Esophagus muscularis mucosa (tissue), 4 donors: ENCODE data around the gene VSX1.

Experiments
- EP300 ChIP-seq: sonication (generic); formaldehyde crosslinking; IDR thresholded peaks from one replicate; pipeline ENCODE4 v1.6.1; 2017; ENCODE audit warnings: antibody characterized with exemption
- POLR2A ChIP-seq: fragments of 450-650 bp; IDR thresholded peaks from one replicate; pipeline ENCODE4 v1.6.1; 2017; ENCODE audit warnings: antibody characterized with exemption, moderate library complexity, mild to moderate bottlenecking, low read depth
- POLR2AphosphoS5 ChIP-seq, 2 donors: sonication (generic); formaldehyde crosslinking; IDR thresholded peaks; one replicate each; pipeline ENCODE4 v1.6.1; 2017; ENCODE audit warnings: antibody characterized with exemption in 2 of 2
- TF ChIP-seq, protein P1 (sequence below), 3 experiments: fragments of 200-600 bp in 2 of 3; fragments of 450-650 bp in 1 of 3; sonication (generic) in 2 of 3; IDR thresholded peaks; one replicate each; pipeline ENCODE4 v1.5.1; 2017 to 2019; ENCODE audit warnings: antibody characterized with exemption in 3 of 3, mild to moderate bottlenecking in 2 of 3, moderate library complexity in 1 of 3

DNA sequence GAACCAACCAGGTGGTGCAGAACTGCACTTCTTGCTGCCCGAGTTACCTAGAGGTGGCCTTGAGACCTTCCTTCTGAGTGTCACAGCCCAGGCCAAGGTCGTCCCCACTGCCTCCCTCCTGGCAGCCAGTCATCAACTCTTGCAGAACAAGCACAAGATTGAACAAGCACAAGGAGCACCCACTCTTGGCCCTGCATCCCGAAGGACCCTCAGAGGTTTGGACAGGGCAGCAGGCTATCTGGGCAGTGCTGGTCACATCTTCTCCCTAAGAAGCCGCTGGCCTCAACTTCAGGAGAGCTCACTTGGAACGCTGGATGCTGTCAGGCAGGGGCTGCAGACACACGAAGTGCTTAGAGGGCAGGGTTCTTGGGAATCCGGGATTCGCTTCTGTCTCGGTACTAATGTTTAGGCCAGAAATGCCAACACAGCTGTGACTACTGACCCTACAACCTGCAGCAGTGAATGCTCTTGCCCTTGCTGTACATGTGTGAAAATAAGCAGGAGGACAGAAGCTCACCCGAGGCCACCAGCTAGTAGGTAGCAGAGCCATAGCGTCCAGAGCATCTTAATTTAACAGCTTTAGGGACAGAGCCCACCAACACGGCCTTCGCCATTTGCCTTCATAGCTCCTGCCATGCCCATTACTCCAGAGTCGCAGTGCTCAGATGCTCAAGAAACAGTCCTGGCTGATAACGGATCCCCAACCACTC lies 20.0 kb downstream of the VSX1 start:
- TF ChIP-seq, protein P1, sequence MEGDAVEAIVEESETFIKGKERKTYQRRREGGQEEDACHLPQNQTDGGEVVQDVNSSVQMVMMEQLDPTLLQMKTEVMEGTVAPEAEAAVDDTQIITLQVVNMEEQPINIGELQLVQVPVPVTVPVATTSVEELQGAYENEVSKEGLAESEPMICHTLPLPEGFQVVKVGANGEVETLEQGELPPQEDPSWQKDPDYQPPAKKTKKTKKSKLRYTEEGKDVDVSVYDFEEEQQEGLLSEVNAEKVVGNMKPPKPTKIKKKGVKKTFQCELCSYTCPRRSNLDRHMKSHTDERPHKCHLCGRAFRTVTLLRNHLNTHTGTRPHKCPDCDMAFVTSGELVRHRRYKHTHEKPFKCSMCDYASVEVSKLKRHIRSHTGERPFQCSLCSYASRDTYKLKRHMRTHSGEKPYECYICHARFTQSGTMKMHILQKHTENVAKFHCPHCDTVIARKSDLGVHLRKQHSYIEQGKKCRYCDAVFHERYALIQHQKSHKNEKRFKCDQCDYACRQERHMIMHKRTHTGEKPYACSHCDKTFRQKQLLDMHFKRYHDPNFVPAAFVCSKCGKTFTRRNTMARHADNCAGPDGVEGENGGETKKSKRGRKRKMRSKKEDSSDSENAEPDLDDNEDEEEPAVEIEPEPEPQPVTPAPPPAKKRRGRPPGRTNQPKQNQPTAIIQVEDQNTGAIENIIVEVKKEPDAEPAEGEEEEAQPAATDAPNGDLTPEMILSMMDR (IDR thresholded peaks at IDR 0.05): no peak
- TF ChIP-seq EP300 (no peak), POLR2A (no peak), POLR2AphosphoS5 (IDR thresholded peaks at IDR 0.05) (no peak)
